Stimulated activated CD8-positive, alpha-beta memory T cell treated with anti-CD3 and anti-CD28 coated beads, Interleukin-4, amount 100 ng/mL, for 24 hours (primary cell): Measurements from ENCODE around the gene NUP188.
A peak's percentile ranks its signal among the peaks of the same experiment; 100 is the strongest.
"Not testable (repeated sequence)": the region's sequence is repeated elsewhere in the genome, so short reads cannot be mapped to it uniquely, and the experiment has no call there.

Experiments
- DNase-seq: peaks from one replicate; pipeline ENCODE4 v3.0.0-alpha.2; 2020; ENCODE audit warnings: low read depth

The NUP188 gene

DNA sequence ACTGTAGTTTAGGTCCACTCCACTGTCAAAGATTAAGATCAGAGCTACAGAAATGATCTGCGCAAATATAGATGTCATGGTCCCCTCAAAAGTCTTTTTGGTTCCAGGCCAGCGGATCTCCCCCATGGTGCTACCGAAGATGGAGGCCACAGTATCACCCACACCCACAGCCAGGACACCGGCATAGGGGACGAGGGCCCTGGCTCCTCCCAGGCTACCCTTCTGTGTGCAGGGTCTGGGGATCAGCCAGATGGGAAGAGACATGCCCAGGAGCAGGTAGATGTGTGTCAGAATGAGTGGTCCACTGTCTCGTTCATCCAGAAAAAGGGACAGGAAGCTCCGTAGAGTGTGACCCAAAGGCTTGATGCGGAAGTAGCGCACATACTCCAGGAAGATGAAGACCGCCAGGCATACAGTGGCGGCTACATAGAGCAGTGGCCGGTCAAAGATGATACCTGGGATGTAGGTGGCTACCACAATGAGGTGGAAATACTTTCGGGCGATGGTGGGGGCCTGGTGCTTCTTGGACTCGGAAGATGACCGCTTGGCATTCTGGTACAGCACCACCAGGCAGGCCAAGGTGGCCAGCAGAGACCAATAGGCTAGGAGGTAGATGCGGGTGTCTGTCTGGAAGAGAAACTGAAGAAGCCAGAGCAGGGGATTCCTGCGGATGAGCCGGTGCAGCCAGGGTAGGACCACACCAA lies 1.5 kb upstream of the NUP188 start:
- no peak for DNase-seq

DNA sequence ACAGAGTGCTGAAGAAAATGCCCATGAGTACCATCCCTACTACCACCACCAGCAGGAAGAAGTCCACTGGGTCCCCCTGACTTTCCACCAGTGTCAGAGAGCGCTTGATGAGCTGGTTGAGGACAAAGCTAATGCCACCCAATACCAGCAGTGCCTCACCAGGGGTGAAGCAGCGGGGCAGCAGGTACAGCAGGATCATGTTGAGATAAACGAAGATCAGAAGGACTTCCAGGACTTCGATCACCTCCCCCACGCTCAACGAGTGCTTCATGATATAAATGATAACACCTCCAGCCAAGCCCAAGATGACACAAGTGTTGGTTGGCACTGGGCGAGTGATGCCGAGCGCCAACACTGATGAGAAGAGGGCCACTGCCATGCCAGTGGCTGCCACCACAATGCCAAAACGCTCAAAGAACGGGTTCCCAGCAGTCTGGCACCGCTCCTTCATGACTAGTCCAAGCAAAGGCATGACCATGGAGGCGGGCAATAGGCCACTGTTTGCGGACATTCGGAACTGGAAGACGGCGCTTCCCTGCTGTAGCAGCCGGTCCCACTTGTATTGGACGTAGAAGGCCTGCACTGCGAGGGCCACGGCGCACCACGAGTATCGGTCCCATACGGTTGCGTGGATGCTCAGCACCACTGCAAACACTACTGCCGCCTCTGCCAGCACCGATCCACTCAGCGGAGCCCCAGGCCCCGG lies 775 bp upstream of the NUP188 start:
- no peak for DNase-seq

DNA sequence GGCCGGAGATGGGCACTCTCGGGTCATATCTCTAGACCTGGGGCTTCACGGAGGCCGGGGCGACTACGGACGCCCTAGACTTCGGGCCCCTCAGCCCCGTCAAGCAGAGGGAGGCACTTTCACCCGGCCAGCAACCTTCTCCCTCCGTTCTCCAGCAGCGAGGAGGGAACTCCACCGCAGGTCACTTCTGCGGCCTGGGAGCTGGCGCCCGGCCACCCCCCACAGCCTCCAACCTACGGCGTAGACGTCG lies 297 bp upstream of the NUP188 start:
- no peak for DNase-seq

DNA sequence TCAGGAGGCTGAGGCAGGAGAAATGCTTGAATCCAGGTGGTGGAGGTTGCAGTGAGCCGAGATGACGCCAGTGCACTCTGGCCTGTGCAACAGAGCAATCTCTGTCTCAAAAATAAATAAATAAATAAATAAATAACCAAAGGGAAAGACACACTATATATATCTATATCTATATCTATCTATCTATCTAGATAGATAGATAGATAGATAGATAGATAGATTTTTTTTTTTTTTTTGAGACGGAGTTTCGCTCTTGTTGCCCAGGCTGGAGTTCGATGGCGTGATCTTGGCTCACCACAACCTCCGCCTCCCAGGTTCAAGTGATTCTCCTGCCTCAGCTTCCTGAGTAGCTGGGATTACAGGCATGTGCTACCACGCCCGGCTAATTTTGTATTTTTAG lies 13.9 kb downstream of the NUP188 start:
- DNase-seq: not testable (repeated sequence)

DNA sequence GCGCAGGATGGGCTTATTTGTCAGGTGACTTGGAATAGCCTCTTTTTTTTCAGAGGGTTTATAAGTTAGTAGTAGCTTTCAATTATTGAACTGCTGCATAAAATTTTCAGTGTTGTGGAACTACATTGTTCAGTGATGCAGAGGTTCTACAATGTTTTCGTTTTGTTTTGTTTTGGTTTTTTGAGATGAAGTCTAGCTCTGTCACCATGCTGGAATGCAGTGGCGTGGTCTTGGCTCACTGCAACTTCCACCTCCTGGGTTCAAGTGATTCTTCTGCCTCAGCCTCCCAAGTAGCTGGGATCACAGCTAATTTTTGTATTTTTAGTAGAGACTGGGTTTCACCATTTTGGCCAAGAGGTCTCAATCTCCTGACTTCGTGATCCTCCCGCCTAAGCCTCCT lies 22.0 kb downstream of the NUP188 start:
- DNase-seq: no peak

DNA sequence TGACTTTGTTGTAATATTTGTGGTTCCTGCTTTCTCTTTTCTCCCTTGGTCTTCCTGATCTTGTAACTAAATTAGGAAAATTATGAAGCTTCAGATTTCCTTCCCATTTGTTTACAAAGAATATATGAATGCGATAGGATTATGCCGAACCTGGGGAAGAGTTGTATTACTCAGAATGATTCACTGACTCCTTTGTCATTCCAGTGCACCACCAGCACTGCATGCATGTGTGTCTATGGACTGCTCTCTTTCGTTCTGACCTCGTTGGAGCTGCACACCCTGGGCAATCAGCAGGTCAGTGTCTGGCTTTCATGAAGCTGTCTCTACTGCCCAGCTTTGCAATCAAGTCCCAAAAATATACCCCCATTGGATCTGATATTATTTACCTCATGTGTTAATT lies 25.5 kb downstream of the NUP188 start:
- no peak for DNase-seq

DNA sequence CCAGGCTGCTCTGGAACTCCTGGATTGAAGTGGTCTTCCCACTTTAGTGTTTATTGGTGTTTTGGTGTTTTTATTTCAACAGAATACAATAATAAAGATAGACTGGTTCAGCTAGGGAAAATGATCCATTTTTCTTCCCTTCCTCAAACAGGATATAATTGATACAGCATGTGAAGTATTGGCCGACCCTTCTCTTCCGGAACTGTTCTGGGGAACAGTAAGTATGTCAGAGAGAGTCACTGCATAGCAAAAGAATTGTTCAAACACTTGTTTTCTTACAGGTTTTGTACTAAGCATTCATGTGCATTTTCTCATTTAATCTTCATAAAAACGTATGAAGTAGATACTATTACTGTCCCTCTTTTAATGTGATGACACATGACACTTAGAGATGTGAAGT lies 31.6 kb downstream of the NUP188 start:
- no peak for DNase-seq

DNA sequence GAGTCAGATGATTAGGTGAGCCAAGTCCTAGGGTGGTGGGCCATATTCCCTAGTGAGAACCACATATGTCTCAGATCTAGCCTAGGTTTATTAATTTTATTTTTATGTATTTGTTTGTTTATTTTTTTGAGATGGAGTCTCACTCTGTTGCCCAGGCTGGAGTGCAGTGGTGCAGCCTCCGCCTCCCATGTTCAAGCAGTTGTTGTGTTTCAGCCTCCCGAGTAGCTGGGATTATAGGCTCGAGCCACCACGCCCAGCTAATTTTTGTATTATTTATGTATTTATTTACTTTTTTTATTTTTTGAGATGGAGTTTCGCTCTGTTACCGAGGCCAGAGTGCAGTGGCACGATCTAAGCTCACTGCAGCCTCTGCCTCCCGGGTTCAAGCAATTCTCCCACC lies 36.0 kb downstream of the NUP188 start:
- no peak for DNase-seq

DNA sequence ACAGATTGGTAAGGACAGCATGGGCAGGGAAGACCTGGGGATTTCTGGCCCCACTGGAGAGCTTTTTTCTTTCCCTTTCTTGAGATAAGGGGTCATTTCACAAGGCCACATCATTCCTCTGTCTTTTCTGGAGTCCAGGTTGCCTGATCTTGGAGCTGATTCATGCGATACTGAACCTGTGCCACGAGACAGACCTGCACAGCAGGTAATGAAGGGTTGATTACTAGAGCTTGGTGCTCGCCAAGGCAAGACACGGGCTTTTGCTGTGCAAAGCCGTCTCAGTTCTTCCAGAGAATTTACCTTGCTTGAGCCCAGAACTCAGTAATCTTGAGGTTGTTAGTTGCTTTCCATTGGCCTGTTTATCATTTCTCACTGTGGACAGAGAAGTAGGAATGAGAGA lies 39.2 kb downstream of the NUP188 start:
- no peak for DNase-seq

DNA sequence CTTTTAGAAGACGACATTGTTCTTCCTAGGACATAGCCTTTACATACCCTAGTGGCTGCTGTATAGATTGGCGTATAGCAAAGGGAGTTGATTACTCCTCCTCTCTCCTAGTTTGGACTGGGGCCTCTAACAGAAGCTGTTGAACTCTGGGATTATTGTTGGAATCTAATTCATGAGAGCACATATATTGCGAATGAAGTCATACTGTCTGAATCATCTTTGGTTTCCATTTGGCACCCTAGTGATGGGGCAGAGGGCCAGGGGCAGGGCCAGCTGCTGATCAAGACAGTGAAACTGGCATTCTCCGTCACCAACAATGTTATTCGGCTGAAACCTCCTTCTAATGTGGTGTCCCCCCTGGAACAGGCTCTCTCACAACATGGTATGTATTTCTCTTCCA lies 40.3 kb downstream of the NUP188 start:
- no peak for DNase-seq

DNA sequence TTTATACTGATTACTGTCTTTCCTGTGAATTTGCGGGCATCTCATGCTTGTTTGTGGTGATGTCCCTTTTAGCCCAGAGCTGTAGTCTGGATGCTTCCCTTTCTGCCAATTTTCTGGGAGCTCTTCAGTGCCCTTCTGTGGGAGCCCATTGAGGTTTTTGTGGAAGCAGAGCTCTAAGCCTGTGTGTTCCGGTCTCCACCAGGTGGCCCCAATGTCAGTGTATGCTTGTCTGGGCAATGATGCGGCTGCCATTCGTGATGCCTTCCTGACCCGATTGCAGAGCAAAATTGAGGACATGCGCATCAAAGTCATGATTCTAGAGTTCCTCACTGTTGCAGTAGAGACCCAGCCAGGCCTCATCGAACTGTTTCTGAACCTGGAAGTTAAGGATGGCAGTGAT lies 45.5 kb downstream of the NUP188 start:
- no peak for DNase-seq

DNA sequence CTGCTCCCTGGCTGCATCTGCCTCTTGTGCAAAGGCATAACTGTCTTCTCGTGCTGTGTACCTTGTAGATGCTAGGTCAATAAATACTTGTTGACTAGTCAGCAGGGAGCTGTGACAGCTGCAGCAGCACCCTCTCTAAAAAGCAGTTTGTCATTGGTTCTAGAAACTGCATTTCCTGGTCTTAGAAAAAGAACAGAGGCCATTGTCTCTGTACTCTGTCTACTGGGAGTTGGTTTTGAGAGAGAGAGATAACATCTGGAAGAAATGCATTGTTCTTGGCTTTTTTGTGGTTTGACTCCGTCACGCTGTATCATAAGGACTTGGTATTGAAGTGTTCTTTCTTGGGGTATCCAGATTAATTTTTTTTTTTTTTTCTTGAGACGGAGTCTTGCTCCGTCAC lies 48.3 kb downstream of the NUP188 start:
- DNase-seq: no peak

DNA sequence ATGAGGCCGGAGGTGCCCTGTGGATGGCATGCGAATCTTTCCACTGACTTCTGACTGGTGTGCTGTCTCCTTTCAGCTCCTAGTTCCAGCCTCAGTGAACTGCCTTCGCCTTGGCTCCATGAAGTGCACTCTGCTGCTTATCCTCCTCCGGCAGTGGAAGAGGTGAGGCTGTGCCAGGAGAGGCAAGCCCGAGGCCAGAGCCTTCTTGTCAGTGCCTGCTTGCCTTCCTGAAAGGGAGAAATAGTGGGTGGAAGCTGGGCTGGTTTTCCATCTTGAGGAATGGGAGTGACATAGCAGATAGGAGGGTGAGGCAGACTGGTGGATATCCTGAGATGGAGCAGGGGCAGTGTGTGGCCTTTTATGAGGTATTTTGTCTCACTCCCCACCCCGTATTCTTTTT lies 51.0 kb downstream of the NUP188 start:
- no peak for DNase-seq

DNA sequence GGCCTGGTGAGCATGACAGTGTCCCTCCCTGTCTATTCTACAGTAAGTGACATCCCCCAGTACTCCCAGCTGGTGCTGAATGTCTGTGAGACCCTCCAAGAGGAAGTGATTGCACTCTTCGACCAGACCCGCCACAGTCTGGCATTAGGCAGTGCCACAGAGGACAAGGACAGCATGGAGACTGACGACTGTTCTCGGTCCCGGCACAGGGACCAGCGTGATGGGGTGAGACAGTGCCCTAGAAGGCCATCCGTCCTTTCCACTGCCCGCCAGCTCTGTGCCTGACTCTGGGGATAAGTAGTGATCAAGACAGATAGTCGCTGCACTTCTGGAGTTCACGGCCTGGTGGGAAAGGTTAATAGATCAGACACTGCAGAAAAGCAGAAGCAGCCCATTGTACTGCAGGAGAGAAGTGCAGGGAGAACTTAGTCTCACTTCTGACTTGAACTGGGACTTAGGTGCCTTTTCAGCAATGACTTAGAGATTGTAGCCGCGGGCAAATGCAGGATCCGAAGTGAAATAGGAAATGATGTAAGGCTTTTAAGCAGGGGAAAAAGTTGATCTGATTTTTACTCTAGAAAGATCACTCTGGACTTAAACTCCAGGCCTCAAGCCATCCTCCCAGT lies 52.2 kb downstream of the NUP188 start:
- no peak for DNase-seq

DNA sequence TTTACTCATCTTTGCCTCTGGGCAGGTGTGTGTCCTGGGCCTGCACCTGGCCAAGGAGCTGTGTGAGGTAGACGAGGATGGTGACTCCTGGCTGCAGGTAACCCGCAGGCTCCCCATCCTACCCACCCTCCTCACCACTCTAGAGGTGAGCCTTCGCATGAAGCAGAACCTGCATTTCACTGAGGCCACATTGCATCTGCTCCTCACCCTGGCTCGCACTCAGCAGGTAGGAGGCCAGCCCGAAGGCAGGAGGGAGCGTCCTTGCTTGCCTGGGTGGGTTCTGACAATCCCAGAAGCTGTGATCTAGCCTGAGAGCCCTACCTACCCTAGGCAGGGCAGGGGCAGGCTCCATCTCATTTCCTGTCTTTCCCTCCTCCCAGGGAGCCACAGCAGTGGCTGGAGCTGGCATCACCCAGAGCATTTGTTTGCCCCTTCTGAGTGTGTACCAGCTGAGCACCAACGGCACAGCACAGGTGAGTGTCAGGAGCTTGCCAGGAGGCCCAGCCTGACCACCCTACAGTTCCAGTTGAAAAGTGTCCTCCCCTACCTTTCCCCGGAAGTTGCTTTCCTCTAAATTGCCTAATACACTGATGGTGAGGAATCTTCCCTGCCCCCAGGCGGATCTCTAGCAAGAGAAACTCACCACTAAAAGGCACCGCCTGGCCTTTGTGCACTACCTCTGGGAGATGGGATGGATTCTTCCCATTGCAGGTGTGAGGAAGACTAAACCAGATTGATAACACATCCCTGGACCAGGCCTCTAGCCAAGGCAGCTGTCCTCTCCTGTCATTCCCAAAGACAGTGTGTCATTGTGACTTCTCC lies 54.2 kb downstream of the NUP188 start:
- no peak for DNase-seq

DNA sequence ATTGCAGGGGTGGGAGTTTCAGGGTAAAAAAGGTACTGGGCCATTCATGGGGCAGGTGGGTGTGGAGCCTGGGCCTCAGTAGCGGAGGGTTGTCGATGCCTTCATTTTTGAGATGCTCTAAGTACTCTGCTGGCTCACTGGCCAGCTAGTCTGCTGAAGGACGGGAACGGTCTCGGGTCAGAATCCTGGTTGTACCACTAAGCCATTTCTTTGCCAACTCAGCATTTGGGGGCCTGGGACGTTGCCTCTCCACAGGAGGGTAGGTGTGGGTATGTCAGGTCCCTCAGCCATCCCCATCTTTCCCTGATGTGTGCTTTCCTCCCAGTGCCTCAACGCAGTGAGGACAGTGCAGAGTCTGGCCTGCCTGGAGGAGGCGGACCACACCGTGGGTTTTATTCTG lies 55.5 kb downstream of the NUP188 start:
- no peak for DNase-seq

DNA sequence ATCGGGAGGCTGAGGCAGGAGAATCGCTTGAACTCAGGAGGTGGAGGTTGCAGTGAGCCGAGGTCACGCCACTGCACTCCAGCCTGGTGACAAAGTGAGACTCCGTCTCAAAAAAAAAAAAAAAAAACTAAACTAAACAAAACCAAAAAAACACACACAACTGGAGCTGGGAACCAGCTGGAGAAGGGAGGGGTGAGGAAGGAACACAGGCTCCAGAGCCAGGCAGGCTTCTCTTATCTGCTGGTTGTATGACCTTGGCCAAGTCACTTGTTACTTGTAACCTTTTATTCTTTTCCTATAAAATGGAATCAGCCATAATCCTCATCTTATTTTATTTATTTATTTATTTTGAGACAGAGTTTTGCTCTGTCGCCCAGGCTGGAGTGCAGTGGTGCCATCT lies 56.7 kb downstream of the NUP188 start:
- DNase-seq: not testable (repeated sequence)

DNA sequence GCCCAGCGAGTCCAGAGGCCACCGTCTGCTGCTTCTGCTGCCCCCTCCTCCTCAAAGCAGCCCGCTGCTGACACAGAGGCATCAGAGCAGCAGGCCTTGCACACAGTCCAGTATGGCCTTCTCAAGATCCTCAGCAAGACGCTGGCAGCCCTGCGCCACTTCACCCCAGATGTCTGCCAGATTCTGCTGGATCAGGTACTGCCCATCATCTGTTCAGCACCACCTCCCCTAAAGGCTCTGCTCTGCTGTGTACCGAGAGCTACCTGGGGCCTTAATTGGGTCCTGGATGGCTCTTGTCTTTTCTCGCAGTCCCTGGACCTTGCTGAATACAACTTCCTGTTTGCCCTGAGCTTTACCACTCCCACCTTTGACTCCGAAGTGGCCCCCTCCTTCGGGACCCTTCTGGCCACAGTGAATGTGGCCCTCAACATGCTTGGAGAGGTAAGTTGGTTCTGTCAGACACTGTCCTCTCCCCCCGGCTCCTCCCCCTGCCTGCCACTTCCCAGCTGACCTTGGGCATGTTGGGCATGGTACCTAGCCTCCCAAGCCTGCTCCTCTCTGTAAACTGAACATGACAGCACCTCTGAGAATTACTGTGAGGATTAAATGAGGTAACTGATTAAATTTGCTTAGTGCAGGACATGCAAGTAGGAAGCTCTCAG lies 58.0 kb downstream of the NUP188 start:
- no peak for DNase-seq

DNA sequence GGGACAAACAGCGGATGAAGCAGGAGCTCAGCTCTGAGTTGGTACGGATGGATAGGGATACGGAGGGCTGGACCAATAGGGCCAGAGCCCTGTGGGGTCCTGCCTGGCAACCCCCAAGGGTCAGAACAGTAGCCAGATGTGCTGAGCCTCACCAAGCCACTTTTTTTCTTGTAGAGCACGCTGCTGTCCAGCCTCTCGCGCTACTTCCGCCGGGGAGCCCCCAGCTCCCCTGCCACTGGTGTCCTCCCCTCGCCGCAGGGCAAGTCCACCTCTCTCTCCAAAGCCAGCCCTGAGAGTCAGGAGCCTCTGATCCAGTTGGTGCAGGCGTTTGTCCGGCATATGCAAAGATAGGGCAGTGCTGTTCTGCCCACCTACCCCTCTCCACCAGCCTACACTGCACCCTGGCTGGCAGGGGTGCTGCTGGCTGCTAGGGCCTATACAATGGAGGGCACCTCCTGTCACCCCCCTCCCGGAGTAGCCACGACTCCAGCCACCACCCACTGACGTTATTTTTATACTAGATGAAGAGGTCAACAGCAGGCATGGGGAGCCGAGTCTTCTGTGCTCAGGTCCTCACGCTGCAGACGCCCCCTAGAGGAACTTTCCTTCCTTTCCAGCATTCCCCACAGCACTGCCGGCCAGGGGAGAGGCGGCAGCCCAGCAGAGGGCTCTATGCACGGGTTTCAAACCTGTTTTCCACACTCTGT lies 59.0 kb downstream of the NUP188 start:
- DNase-seq: peak; percentile 26

DNA sequence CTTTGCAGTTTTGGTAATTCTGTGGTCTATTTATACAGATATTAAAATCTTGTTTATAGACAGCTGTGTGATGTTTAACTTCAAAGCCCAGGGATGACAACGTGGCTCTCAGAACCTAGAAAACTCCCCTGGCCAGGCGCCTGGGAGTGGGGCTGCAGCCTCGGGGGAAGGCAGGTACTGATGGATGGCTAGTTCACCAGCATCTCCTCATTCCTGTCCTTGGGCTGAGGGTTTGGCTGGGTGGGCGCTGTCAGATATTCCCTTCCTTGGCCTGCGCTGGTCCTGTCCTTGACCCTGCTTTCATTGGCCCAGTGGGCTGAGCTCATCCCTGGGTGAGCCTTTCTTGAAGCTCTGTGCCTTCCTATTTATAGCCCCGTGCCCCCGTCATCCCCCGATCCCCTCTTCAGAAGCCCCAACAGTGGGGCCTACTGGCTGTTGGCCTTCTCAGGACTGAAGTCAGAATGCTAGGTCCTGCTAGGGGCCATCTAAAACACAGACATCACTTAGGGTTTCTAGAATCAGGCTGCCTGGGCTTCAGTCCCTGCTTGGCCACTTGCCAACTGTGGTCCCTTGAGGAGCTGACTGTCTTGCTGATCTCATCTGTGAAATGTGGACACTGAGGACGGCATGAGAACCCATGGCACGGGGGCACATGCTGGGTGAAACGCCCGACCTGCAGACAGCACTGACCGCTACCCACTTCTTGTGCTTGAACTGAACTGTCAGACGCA lies 59.7 kb downstream of the NUP188 start:
- DNase-seq: no peak
